NCI-H2227 treated with DMSO at 0.1 percent for 48 hours (cell line): ENCODE data around the gene HMG20B.

ENCODE experiments used
- DNase-seq: peaks from one replicate; lab custom pipeline; 2025; lab: John Stamatoyannopoulos, UW

The HMG20B gene

DNA sequence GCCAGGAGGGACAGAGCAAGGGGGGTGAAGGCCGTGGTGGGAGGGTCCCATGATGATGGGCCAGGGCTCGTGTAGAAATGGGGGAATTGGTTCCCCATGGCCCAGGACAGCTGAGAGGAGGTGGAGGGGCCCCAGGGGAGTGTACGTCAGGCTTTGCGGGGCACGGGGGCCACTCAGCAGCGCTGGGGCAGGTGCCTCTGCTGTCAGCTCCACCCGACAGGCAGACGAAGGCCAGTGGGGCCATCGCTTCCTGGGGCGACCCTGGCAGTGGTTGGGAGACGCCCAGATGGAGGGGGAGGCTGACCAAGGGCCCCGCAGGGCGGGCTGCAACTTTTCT, 35.7 kb upstream of the HMG20B start:
- DNase-seq = no peak

DNA sequence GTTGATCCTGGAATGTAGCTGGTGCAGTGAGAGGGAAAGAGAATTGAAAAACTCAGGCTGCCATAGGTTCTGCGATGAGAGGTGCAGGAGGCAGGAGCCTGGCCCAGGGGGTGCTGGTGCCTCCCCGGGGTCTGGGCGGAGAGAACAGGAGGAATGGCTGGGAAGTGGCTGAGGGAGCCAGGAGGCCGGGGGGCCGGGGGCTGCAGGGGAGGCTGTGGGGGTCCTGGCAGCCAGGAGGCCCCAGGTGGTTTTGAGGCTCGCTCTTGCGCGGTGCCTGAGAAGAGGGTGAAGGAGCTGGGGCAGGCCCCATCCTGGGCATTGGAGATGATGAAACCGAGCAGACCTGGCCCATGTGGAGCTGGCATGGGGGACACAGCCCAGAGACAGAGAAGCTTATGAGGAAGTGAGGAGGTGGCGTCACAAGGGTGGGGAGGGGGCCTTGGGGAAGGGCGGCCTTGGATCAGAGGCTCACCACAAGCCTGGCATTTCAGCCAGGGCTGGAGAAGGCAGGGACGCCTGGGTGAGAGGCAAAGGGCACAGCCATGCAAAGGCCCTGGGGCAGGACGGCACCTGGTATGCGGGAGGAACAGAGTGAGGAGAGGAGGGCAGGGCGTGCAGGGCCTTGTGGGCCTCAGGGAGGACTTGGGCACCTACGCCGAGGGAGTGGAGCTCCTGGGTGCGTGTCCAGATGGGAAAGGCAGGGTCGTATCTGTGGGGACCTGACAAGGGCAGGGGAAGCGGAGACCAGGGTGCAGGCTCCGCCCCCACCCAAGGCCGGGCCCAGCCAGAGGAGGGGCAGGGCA, 35.1 kb upstream of the HMG20B start:
- DNase-seq = no peak

DNA sequence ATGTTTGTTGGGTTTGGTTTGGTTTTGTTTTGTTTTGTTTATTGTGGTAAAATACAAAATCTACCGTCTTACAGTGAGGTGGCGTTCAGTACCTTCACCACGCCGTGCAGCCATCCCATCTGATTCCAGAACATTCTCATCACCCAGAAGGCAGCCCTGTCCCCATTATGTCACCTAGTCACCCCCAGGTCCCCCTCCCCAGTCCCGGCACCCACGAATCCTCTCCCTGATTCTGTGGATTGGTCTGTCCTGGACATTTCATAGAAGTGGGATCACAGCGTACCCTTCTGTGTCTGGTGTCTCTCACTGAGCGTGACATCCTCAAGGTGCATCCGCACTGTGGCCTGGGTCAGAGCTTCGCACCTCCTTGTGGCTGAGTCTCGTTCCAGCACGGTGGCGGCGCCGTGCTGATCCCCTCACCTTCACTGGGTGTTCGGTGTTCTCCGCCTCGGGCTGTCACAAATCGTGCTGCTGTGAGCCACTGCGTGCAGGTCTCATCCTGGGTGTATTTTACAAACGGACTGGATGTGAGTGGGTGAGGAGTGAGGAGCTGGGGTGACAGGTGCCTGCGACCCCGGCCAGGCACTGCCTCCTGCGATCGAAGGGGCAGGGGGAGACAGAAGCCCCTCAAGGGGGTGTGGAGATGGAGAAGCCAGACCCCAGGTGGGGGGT, 34.4 kb upstream of the HMG20B start:
- no peak for DNase-seq

DNA sequence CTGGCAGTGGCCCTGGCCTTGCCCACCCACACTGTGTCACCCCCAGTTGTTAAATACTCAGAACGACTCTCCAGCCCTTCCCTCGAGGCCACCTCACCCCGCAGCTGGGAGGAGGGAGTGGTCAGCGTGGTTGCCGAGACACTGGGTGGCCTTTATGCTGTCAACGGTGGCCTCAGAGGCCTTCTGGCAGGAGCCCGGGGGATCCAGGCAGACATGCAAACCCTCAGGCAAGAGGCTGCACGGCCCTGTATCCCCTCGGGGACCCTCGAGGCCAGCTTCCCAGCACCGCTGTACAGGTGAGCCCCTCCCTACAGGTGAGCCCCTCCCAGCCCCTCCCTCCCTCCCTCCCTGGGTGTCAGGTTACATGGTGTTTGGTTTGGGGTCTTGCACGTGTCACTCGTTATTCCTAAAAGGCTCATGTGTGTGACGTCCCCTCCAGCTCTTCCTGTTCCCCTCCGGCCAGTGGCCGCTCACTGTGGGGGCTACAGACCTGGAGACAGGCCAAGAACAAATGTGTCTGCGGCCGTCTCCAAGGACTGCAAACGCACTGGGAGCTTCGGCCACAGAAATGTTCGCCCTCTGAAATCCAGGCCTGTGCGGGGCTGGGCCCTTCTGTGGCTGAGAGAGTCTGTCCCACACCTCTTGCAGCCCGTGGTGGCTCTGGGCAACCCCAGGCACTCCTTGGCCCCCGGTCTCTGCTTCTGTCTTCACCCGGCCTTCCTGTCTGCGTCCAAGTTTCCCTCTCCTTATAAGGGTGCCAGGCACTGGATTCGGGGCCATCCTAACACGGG, 33.6 kb upstream of the HMG20B start, which contains the start of gene TEKTIP1:
TSS of gene TEKTIP1 (plus strand) at position 210 of the 791 bp plus-strand sequence. CDS start at position 214, 4 bp downstream.
- DNase-seq = no peak

DNA sequence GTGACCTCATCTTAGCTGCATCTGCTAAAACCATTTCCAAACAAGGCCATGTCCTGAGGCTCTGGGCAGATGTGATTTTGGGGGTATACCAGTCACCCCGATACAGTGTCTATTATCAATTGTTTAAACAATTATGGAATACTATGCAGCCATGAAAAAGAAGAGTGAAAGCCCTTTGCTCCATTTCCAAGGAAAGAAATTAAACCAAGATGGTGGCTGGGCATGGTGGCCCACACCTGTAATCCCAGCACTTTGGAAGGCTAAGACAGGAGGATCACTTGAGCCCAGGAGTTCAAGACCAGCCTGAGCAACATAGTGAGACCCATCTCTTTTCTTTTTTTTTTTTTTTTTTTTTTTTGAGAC, 33.0 kb upstream of the HMG20B start:
- DNase-seq = no peak

DNA sequence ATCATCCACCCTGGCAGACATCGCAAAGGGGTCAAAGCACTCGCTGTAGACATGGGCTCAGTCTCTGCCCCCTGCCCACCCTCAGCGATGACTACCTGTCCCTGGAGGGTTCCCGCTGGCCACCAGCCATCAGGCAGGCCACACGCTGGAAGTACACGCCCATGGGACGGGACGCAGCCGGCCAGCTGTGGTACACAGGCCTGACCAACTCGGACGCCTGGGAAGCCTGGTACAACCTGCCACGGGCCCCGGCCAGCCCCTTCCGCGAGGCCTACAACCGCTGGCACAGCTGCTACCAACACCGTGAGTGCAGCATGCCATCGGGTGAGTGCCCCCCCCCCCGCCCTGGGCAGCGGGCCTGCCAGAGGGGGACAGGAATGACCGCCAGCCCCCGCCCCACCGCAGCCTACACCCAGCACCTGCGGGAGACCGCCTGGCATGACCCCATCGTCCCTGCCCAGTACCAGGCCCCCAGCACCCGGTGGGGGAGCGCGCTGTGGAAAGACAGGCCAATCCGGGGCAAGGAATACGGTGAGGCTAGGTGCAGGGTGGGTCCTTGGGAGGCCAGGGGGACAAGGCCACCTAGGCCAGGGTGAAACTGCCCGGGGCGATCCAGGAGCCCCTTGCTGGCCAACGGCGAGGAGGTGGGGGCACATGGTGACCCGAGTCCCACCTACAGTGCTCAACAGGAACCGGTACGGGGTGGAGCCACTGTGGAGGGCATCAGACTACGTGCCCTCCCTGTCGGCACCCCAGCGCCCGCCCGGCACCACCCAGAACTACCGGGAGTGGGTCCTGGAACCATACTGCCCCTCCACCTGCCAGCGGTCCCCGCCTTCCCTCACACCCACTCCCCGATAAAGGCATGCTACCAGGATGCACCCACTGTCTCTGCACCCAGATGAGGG, 29.3 kb upstream of the HMG20B start:
- no peak for DNase-seq

DNA sequence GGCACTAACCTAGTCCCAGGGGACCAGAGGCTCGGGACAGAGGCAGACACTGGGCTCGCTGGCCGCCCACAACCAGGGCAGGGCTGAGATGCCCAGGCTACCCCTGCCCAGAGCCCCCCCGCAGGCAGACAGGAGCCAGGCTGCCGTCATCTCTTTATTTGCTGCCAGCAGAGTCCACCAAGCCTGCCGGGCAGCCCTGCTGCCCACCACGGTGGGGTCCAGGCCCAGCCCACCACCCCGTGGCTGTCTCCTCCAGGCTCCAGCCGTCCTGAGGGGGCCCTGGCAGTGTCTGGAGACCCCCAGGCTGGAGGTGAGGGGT, 28.7 kb upstream of the HMG20B start:
- DNase-seq = no peak

DNA sequence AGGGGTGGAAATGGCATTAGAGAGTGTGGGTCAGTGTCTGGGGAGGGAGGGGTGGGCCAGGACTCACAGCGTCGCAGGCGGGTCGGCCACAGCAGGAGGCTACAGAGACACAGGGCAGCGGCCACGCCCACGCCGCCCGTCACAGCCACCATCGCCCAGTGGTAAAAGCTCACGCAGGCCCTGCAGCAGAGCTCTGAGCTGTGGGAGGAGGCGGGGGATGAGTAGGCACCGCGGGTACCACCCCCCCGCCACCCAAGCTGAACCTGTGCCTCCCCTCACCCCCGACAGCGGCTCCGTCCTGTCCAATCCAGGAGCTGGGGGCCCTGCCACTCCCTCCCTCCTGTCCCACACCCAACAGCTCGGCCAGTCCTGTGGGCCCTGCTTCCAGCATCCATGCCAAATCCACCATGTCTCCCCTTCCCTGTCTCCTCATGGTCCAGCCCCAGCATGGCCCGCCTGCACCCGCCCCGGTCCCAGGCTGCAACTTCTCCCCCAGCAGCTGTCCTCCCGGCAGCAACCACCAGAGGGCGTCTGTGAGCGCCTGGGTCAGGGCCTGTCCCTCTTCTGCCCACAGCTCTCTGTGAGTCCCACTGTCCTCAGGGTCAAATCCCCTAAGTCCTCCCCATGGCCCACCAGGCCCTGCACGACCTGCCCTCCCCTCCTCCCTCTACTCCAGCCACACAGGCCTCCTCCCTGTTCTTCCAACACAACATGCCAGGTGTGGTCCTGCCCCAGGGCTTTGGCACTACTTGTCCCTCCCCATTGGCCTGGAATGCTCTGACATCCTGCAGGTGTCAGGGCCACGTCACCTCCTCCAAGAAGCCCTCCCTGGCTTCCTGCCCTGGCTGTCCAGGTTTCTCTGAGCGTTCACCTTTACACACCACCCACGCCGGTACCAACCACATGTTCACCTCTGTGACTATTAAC, 27.7 kb upstream of the HMG20B start:
- peak; percentile 46 for DNase-seq

DNA sequence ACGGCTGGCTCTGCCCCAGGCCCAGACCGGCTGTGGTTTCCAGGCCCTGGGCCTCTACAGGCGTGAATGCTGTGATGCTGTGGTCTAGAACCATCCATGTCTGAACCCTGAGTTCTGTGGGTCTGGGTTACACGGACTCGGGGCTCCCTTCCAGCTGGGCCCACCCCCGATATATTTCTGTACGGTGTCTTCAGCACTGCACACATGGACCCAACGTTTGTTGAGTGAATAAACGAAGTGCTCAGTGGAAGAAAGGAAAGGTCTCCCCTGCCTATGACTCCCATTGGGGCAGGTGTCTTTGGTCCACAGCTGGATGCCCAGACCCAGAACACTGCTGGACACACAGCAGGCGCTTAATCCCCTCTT, 27.1 kb upstream of the HMG20B start:
- DNase-seq = no peak

DNA sequence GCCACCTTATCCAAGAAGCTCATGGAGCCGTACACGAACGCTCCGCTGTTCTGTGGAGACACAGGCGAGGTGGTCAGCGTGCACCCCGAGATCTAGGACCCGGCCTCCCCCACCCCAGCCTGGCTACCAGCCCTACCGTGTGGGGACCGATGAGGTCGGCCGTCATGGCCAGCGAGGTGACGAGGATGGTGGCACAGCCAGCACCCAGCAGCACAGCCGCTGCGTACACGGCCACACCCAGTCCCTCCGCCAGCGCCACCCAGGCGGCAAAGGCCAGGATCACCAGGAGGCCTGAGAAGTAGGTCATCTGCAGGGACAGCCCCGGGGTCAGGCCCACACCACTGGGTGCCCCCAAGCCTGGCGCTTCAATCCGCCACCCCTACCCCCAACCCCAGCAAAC, 26.6 kb upstream of the HMG20B start:
- DNase-seq = no peak

DNA sequence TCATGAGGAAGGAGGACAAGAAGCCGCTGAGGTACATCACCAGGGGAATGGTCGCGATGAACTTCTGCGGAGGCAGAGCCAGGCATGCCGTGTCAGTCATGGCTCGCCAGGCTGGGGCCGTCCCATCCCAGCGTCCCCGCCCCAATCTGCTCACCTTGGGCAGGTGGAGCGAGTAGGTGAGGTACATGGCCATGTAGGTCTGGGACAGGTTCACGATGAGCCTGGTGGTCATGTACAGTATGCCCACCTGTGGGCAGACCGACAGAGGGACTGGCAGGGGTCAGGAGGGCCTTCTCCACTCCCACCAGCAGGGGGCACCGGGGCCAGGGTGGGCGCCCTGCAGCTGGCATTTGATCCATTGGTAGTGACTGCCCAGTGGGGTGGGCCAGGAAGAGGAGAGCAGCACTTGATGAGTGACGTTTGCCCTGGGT, 25.4 kb upstream of the HMG20B start:
- DNase-seq = no peak

DNA sequence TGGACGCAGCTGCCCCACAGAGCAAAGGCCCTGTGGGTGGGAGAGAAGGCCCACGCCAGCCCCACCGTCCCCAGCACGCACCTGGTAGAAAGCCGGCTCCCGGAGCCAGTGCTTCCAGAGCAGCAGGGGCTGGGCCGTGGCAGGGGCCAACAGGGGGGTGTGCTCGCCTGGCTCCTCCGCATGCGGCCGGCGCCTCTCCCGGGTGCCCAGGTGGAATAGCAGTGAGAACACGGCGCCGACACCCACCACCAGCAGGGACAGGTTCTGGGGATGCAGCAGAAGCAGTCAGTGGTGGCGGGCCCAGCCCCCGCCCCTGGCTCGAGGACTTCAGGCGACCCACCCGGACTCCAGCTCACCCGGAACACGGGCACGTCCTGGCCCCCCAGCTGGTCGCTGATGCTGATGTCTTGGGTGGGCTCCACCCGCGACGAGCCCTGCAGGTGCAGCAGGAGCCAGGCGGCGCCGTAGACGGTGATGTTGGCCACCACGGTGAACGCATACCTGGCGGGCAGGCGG, 24.9 kb upstream of the HMG20B start:
- no peak for DNase-seq

DNA sequence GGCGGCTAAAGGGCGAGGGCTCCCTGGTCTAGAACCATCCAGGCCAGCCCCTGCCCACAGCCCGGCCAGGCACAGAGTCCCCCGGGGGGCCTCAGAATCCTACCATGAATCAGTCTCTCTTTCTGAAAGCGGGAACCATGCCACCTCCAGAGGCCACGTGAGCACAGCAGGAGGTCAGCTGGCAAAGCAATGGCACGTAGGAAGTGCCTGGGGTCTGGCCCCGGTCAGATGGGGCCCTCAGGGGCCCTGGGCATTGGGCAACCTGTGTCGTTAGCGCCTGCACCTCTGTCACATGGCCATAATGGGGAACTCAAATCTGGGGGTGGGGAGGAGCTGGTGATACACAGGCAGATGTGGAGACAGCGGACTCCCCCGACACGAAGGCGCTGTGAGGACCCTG, 24.1 kb upstream of the HMG20B start:
- DNase-seq = no peak

DNA sequence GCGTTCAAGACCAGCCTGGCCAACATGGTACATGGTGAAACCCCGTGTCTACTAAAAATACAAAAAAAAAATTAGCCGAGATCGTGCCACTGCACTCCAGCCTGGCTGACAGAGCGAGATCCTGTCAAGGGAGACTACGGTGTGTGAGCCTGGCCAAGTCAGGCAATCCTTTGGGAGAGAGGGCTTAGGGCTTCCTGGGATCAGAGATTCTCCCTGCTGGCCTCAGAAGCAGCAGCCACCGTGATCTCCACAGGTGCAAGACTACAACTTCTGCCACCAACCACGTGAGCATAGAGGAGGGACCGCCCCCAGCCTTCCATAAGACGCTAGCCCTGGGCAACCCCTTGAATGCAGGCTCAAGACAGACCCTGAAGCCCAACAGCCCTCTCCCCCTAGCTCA, 22.9 kb upstream of the HMG20B start:
- no peak for DNase-seq

DNA sequence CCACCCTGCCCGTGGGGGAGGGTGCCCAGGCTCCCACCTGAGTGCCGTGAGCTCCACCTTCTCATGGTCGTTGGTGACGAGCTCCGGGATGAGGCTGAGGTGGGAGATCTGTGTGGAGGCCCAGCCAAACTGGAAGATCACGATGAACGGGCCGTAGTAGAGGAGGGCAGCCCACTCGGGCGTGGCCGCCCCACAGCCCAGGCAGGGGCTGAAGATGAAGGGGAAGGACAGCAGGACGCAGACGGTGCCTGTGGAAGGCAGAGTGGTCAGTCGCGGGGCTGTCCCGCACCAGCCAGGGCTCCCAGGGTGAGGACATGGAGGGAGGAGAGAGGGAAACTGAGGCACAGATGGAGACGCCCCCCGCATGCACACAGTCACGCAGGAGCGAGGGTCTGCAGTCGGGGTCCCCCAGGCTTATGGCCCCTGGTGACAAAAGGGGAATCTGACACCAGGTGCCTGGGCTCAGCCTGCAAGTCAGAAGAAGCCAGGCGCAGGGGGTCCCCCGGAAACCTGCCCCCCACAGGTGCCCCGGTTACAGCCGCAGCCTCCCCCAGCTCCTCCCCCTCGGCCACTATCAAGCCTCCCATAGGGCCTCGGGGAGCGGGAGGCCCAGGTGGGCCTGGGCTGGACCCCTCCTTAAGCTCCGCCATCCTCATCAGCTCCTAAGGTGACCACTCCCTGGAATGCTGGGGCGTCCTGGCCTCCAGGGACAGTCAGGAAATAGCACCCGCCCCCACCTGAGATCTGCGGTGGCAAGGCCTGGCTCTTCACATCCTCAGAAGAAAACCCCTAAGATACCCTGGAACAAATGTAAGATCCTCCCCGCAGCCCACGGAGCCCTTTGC, 21.6 kb upstream of the HMG20B start:
- DNase-seq = no peak

DNA sequence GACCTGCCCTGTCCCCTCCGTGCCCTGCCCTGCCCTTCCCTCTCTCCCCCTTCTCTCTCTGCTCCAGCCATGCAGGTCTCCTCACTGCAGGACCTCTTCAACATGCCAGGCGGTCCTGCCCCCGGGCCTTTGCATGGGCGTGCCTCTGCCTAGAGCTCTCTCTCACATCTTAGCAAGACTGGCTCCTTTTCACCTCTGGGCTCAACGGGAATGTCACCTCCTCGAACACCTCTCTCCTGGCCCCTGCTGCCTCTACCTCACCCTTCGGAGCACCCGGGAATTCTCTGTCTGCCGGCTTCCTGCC, 21.0 kb upstream of the HMG20B start:
- DNase-seq = no peak

DNA sequence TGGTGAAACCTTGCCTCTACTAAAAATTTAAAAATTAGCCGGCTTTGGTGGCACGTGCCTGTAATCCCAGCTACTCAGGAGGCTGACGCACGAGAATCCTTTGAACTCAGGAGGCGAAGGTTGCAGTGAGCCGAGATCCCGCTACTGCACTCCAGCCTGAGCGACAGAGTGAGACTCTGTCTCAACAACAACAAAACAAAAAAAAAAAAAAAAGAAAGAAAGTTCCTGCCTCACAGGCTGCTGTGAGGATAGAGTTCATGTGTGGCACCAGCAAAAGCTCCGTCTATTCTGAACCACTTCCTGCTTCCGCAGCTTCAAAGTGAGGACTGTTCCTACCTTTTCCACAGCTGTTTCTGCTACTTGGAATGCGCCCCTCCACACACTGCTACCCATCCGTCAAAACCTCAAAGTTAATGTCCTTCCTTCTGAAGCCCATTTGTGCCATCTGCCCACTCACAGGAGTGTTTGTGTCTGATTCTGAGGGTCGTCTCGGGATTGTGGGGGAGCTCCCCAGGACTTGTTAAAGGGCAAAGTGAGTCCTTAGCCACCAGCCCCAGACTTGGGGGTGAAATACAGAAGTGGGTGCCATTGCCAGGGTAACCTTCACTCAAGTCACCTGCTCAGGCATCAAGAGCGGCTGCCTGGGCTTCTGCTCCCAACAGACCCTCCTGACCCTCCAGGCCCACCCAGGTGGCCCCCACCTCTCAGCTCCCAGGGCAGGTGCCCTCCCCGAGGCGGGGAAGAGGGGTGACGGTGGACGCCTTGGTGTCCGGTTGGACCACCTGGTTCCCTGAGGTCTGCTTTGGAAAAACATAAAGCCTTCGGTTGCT, 18.3 kb upstream of the HMG20B start:
- DNase-seq = no peak

DNA sequence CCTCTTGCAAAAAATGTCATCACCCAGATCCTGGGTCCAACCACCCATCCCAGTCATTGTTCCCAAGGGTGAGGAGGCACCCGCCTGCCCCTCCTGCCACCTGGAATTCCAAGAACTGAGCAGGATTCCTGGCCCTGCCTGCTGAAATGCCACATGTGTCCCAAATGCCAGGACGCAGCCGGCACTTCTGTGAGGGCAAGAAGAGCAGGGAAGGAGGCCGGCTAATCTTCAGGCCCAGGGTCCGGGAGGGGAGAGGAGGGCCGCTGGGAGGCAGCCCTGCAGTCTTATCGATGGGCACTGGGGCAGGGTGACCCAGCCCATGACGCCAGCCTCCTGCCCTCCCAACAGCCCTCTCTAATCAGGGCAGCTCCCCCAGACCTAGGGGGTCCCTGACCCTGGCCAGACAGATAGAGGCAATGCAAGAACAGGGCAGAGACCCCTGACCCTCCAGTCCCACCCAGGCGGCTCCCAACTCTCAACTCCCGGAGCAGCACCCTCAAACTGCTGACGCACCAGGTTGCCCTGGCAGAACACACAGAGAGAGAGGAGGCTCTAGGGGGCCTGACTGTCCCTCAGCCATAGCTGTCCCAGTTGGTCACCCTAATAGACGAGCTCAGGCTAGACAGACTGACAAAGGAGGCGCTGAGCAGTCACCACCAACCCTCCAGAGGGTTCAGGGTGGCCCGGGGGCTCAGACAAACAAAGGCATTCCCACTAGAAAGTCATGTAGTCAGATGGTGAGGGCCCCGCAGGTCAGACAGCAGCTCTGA, 16.9 kb upstream of the HMG20B start:
- no peak for DNase-seq
